Inferior parietal cortex (tissue), 1 donor: ENCODE measurements around the gene CNEP1R1.
A peak's percentile ranks its signal among the peaks of the same experiment; 100 is the strongest.

Source experiments
- DNase-seq: peaks from one replicate; pipeline ENCODE4 v3.0.0-alpha.2; 2016; ENCODE audit errors: extremely low spot score

Gene CNEP1R1

DNA sequence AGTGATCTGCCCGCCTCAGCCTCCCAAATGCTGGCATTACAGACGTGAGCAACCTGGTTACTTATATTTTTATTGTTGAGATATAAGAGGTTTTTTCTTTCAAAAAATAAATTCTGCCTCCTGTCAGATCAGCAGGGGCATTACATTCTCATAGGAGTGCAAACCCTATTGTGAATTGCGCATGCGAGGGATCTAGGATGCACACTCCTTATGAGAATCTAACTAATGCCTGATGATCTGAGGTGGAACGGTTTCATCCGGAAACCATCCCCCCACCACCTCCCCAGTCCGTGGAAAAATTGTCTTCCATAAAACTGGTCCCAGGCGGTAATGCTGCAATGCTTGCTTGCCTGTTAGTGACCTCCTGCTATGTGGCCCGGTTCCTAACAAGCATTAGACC, 7.5 kb upstream of the CNEP1R1 start:
- no peak for DNase-seq

DNA sequence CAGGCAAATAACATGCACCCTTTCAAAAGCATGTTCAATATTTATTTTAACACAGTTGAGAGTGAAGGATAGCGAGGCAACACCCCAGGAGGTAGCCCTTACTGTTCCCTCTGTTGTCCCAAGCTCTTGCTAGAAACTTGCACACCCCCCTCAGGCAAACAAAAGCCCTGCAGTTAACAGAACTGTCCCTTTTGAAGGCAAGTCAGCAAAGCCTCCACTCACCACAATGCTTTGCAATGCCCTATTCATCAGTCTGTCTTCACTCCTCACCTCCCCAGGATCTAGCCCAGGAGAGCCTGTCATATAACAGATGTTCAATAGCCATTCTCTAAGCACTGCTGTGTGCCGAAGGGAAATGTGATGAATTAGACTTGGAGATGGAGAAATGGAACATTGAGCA, 3.5 kb upstream of the CNEP1R1 start:
- DNase-seq: no peak

DNA sequence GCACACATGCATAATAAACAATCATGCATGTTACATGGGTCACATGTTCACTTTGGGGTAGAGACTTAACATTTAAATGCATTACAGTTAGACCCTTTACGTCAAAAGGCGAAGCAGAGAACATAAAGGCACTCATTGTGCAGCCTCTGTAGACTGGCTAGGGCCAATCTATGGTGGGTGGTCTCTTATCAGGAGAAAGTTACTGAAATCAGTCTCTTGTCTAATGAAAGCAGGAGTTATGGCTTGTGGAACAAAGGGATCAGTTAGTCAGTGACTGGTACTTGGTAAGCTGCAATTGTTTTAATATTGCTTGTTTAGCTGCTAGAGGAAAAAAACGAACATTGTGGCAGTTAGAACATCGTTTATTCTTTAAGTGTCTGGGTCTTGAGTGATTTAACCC, 1.4 kb upstream of the CNEP1R1 start:
- DNase-seq: no peak

DNA sequence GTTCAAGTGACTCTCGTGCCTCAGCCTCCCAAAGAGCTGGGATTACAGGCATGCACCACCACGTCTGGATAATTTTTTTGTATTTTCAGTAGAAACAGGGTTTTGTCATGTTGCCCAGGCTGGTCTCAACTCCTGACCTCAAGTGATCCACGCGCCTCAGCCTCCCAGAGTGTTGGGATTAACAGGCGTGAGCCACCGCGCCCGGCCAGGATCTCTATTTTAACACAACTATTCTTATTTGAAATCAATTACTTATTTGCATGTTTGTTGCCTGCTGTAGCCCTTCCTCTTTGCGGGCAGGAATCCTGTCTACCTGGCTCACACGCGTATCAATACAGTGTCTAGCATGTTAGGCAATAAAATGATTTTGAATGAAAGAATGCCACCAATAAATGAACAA, 818 bp upstream of the CNEP1R1 start:
- DNase-seq: no peak

DNA sequence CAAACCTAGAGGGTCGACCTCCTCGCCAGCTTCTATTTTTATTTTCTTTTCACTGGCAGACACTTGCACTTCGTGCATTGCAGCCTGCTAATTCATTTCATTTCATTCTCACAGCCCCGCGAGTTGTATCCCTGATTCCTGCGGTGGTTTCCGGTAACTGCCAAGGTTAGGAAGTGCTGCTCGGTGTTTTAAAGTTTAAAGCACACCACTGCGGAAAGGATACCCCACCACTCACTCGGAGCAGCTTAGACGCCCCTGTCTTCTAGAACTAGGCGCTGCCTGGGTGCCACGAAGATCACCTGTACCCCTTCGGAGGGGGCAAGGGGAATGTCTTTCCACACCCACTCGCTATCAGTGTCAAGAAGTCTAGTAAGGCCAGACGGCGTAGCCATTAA, 509 bp downstream of the CNEP1R1 start:
- DNase-seq: no peak

DNA sequence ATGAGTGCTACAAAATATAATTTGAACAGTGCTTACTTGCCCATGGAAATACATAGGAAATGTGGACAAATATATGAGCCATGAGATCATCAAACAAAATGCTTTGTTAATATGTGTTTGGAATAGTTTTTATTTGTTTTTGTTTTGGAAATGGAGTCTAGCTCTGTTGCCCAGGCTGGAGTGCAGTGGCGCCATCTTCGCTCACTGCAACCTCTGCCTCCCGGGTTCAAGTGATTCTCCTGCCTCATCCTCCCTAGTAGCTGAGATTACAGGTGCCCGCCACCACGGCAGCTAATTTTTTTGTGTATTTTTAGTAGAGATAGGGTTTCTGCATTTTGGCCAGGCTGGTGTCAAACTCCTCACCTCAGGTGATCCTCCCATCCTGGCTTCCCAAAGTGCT, 2.8 kb downstream of the CNEP1R1 start:
- DNase-seq: no peak

DNA sequence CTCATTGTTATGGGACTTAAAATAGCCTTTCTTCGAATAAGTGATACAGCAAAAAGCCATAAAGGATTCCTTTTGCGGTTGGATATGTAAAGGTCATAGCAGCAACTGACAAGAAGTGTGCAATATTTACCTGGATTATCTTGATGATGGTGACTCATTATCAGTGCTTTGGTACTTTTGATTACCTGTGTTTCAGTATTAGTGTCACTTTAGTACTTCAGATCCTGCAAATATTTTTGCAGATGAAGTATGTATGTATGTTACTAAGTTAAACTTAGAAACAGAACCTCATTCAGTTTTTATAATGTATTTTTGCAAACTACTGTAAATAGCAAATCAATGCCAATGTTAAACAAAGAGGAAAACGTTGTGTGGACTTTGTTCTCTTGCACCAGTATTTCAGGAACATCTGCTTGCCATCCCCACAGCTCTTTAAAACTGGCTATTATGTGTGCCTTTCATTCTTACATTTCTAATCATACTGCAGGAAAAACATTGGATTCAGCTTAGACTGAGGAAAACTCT, 10.5 kb downstream of the CNEP1R1 start:
- DNase-seq: no peak

DNA sequence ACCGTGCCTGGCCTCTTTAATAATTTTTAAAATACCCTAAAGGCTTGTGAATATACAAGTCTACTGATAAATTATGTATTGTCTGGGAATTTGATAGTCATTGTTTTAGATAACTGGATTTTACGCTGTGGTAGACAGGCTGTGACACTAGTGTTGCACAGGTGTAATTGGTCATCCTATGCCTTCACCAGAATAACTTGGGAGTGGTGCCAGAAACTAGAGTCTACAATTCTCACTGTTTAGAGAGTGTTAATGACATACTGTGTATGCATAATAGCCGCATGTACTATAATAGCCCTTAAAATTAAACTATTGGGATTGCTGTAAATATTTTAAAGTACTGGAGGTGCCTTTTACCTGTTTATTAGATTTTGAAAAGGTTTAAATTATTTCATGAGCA, 11.4 kb downstream of the CNEP1R1 start:
- DNase-seq: no peak

DNA sequence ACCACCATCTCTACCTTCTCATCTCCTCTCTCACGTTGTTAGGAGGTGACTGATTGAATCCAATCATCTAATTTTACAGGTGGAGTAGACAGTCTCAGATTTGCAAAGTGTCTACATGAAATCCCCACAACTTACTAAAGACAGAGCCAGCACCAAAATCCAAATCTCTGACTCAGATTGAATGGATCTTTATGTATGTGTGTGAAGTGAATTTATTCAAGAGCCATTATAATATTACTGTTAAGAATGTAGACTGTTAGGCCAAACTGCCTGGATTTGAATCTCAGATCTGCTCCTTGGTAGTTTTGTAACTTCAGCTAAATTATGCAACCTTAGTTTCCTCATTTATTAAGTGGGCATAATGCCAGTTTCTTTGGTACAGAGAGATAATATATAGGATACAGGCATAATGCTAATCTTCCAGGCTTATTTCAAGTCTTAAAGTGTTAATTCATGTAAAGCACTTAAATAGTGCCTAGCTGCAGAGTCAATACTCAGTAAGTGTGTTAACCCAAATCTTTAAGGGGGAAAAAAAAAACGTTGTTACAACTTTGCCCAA, 12.7 kb downstream of the CNEP1R1 start:
- no peak for DNase-seq

DNA sequence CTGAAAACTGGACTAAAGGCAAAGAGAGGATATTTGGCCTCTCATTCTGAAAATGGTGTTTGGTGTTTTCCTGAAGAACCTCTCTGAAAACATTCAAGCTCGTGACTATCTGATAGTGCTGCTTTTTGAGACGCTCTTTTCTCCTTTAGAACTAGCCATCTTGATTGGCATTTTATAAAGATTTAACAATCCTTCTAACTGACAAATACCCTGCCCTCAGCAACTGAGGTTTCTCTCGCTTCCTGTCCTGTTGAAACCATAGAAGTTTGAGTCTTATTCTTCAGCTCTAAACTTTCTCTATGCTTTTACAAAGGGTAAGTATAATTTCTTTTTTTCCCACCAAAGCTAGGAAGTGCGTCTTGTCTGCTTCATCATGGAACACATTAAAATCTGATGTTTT, 13.3 kb downstream of the CNEP1R1 start:
- DNase-seq: no peak

DNA sequence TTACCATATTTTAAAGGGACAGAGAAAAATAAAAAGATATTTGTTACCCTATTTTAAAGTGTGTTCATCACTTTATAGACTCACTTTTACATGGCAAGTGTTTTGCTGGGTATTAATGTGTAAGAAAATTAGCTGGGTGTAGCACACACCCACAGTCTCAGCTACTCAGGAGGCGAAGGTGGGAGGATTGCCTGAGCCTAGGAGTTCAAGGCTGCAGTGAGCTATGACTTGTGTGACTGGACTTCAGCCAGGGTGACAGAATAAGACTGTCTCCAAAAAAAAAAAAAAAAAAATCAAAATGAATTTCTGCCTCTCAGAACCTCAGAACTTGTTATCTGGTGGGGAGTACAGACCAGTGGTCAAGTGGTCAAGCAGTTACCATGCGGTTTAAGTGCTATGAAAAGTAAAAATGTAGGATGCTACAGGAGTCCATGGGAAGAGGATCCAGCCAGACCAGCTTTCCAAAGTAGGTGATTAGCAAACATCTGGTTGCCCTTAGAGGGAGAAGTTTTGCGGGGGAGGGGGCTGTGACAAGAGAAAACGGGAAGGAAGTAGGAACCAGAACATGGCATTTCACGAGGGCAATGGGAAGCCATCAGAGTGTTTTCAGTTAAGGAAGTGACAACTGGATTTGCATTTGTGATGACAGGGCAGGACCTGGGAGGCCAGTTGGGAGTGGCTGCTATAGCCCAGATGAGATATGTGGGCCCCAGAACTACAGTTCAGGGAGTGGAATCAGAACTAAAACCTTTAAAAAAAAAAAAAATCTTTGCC, 13.9 kb downstream of the CNEP1R1 start:
- peak; percentile 23 for DNase-seq

DNA sequence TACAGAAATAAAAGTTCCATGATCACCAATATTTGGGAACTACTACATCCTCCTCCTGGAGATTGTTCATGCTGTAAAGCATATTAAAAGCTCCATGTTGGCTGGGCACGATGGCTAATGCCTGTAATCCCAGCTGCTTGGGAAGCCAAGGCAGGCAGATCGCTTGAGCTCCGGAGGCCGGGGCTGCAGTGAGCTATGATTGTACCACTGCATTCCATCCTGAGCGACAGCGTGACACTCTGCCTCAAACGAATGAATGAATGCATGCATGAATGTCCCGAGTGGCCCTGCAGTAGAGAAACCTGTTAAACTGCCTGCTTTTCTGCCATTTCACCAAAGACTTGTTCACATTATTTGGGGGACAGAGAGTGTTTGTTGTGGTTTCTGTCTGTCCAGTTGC, 15.0 kb downstream of the CNEP1R1 start:
- no peak for DNase-seq

DNA sequence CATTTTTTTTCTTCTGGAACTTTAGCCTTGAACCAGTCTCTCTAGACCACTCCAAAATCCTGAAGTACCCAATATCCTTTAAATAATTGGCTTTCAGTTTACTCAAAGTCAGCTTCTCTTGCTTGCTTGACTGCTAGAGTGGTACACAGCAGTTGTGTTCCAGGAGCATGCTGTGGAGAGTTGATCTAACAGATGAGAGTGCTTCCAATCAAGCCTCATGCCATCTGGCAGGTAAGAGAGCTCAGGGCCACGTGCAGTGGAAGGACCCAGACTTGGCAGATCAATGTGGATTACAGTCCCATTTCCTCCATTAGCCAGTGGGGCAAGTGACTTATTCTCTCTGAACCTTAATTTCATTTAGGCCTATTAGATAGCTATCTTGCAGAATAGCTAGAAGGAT, 15.7 kb downstream of the CNEP1R1 start:
- DNase-seq: no peak

DNA sequence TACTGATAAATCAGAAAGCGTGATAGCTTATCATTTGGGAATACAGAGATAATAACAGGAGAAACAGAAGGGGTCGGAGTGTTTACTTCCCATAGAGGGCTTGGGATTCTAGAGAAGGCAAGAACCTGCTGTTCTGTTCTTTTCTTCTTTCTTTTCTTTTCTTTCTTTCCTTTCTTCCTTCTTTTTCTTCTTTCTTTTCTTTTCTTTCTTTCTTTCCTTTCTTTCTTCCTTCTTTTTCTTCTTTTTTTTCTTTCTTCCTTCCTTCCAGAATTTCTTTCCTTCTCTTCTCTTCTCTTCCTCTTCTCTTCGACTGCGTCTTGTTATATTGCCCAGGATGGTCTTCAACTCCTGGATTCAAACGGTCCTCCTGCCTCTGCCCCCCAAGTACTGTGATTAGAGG, 18.3 kb downstream of the CNEP1R1 start:
- DNase-seq: no peak

DNA sequence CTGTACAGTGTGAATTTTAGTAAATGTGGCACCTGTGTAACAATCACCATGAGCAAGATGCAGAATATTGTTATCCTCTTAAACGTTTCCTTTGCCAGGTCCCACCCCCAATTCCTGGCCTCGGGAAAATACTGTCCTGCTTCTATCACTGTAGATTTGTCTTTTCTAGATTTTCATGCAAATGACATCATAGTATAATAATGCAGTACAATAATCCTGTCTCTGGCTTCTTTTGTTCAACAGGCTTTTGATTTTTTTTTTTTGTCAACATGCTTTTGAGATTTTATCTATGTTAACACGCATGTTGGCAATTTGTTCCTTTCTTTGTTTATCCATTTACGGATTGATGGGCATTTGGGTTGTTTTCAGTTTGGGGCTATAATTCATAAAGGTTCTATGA, 20.4 kb downstream of the CNEP1R1 start:
- DNase-seq: no peak

DNA sequence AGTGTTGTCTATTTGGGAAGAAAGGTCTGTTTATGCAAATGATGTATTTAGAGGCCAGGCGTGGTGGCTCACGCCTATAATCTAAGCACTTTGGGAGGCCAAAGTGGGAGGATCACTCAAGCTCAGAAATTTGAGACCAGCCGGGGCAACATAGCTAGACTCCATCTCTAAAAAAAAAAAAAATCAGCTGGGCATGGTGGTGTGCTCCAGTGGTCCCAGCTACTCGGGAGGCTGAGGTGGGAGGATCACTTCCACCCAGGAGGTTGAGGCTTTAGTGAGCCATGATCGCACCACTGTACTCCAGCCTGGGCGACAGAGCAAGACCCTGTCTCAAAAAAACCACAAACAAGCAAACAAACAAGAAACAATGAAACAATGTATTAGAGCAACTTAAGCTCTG, 21.8 kb downstream of the CNEP1R1 start:
- no peak for DNase-seq

DNA sequence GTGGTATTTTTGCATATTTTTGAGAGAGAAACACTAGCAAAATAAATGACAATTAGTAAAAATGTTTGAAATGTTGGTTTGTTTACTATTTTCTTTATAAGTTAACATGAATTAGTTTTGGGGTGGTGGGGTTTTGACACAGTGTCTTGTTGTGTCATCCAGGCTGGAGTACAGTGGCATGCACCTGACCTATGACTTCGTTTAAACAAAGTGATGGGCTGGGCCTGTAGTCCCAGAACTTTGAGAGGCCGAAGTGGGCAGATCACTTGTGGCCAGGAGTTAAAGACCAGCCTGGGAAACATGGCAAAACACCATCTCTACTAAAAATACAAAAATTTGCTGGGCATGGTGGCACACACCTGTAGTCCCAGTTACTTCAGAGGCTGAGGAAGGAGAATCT, 22.8 kb downstream of the CNEP1R1 start:
- DNase-seq: no peak

DNA sequence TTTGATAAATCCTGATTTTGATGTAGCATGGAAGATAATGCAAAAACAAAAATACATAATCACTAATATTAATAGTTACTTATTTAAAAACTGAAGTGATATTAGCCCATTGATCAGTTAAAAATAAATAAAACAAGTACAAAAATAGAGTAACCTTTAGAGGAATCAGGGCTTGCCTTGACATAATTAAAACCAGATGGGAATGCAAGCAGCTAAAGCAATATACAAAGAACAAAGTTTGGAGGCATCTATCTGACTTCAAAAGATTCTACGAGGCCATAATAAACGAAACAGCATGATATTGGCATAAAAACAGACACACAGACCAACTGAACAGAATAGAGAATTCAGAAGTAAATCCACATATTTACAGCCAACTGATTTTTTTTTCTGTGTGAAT, 25.8 kb downstream of the CNEP1R1 start:
- DNase-seq: no peak

DNA sequence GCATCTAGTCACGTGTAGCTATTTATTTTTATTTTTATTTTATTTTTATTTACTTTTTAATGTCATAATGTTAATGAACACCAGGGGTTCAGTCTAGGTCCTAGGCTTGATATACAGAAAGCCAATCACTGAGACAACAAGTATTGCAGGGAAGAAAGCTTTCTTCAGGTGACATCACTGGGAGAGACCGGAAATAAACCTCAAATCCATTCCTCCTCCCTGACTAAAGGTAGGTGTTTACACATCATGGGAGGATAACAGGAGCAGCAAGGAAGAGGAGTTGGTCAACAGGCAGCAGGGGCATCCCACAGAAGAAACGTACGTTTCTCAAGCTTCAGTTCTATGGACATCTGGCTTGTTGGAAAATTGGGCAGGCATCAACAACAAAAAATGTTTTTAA, 31.2 kb downstream of the CNEP1R1 start:
- no peak for DNase-seq

DNA sequence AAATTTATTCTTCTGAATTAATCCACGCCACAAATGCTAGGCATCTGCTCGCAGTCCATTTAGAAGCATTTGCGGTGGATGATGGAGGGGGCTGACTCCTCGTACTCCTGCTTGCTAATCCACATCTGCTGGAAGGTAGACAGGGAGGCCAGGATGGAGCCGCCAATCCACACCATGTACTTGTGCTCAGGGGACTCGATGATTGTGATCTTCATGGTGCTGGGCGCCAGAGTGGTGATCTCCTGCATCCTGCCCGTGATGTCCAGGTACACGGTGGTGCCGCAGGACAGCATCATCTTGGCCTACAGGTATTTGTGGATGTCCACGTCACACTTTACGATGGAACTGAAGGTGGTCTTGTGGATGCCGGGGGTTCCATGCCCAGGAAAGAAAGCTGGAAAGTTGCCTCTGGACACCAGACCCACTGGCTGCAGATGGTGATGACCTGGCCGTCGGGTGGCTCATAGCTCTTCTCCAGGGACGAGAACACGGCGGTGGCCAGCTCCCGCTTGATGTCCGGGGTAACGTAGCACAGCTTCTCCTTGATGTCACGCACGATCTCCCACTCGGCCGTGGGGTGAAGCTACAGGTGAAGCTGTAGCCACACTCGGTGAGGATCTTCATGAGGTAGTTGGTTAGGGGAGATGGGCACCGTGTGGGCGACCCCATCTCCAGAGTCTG, 33.2 kb downstream of the CNEP1R1 start:
- no peak for DNase-seq

DNA sequence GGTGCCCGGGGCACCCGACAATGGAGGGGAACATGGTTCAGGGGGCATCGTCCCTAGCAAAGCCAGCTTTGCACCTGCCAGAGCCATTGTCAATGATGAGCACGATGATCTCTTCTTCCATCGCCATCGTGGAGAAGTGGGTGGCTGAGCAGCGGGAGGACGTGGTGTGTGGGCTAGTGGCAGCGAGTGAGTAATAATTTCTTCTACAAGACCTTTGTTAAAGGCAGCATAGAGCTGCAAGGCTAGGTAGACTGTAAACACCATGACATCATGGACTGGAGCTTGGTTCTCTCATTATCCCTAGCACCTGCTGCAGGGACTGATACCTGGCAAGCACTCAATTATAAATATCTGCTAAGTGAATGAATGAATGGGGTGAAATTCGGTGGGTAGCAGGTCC, 34.1 kb downstream of the CNEP1R1 start:
- DNase-seq: no peak

DNA sequence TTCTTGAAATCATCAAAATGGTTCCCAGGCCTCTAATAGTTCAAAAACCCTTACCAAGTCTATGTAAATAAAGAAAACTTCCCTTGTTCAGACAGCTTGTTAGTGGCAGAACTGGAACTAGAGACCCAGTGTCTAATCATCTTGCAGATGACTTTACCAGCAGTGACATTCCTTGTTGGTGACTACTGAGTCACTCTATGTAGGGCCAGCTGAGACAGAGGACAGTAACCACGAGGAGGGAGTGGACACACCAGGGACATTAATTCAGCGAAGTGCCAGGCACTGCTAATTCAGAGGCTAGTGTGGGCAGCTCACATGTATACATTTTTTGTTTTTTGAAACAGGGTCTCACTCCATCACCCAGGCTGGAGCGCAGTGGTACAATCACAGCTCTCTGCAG, 34.6 kb downstream of the CNEP1R1 start:
- DNase-seq: no peak

DNA sequence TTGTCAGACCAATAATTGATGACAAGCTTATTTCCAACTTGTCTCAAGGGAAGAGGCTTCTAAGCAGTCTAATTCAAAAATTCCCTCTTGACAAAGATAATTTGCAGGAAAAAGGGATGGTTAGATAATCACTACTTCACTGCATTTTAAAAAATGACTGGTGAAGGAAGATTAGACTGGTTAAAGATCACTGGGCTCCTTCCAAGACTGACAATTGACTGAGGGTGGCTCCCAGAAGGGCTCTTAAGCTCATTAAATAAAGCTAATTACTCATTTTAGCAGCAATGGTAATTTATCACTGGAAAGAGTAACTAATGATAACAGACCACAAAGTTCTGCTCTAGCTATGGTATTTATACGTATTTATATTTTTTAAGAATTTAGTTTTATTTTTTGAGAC, 36.3 kb downstream of the CNEP1R1 start:
- no peak for DNase-seq
